ENCODE data around the gene GRAMD1B. TPM values are rescaled to one million over a fixed set of nuclear protein-coding genes. Genes with fewer than 3 reads are reported as not detected.

GRAMD1B gene
- total RNA-seq, 1 experiment from 2014 or later: 12.7 TPM

DNA sequence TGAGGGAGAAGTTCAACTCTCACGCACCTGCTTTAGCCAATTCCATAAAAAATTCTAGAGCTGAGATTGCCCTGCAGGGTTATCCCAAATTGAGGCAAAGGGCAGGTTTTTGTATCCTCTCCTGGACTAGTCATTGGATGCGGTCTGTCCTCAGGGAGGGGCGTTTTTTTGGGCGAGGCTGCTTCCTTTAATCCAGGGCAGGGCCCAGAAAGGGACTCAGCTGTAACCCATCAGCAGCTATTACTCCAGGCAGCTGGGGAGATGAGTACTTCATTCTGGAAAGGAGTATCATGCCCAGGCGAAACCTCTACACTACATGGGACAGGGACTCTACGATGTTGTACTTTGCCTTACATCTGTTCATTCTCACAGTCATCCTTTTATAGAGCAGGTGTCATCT lies 121.0 kb downstream of the GRAMD1B start:
- H3K27me3 ChIP-seq (ENCODE audit: insufficient read depth, low read length): no peaks in the 10 kb centered on the region; the same call in 1 of the 2 replicates
- POLR2A ChIA-PET: no interaction called here
- no peak overlapping the region for H3K9ac ChIP-seq (ENCODE audit: low read length)
- no peaks in the 10 kb centered on the region for H3K79me2 ChIP-seq (ENCODE audit: insufficient read depth, low read length)
- CTCF ChIA-PET: no interaction called here
- TF ChIP-seq POLR2AphosphoS5 (IDR thresholded peaks at IDR 0.05; ENCODE audit: low read depth, low read length) (no peak), CEBPB (IDR thresholded peaks at IDR 0.05; ENCODE audit: low read depth) (no peak), ZNF274 (IDR thresholded peaks at IDR 0.05; ENCODE audit: low read depth, low read length) (no peak), FOSL1 (IDR thresholded peaks at IDR 0.05; ENCODE audit: low read depth) (no peak), CBX3 (IDR thresholded peaks at IDR 0.05; ENCODE audit: low read depth) (no peak), JUND (IDR thresholded peaks at IDR 0.05) (no peak), SP1 (IDR thresholded peaks at IDR 0.05; ENCODE audit: low read depth) (no peak), EZH2phosphoT487 (IDR thresholded peaks at IDR 0.05; ENCODE audit: borderline replicate concordance) (no peak), RAD21 (IDR thresholded peaks at IDR 0.05; ENCODE audit: low read depth) (no peak), TCF7L2 (IDR thresholded peaks at IDR 0.05; ENCODE audit: borderline replicate concordance, extremely low read depth, insufficient read depth, insufficient read length) (no peak), ELF1 (IDR thresholded peaks at IDR 0.05; ENCODE audit: borderline replicate concordance, low read depth) (no peak), ZFX (IDR thresholded peaks at IDR 0.05) (no peak), CTCF (IDR thresholded peaks at IDR 0.05 in 2 of 3, conservative IDR thresholded peaks at IDR 0.05 in 1 of 3; ENCODE audit: borderline replicate concordance in 1 of 3, insufficient read depth in 1 of 3, low read depth in 2 of 3, low read length in 2 of 3) (no peak), EZH2 (IDR thresholded peaks at IDR 0.05) (no peak), SRF (IDR thresholded peaks at IDR 0.05; ENCODE audit: low read depth) (no peak)
- TF ChIP-seq, protein P1, sequence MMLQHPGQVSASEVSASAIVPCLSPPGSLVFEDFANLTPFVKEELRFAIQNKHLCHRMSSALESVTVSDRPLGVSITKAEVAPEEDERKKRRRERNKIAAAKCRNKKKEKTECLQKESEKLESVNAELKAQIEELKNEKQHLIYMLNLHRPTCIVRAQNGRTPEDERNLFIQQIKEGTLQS (IDR thresholded peaks at IDR 0.05): no peak
- TF ChIP-seq, protein P2, sequence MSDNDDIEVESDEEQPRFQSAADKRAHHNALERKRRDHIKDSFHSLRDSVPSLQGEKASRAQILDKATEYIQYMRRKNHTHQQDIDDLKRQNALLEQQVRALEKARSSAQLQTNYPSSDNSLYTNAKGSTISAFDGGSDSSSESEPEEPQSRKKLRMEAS (IDR thresholded peaks at IDR 0.05): no peak
- H3K4me3 ChIP-seq (replicated peaks in 1 of 2; ENCODE audit: low read depth in 1 of 2, low read length in 2 of 2): no peak overlapping the region
- no peak overlapping the region for H3K27ac ChIP-seq (ENCODE audit: low read depth, low read length)
- BruUV-seq (replicated peaks): no TSS peak
- H3K4me1 ChIP-seq (ENCODE audit: control insufficient read depth in 1 of 2, insufficient read depth in 2 of 2, low read length in 2 of 2): no peaks in the 10 kb centered on the region
- no peak overlapping the region for H2AFZ ChIP-seq (ENCODE audit: low read depth, low read length, poor library complexity, severe bottlenecking)
- RAD21 ChIA-PET (ENCODE audit: low non-redundant PET in 1 of 2, low total read pairs in 2 of 2, uncharacterized antibody in 2 of 2, unreplicated experiment in 2 of 2): no interaction called here
- intact Hi-C loops (cut with micrococcal nuclease): no loop called here
- DNase-seq (ENCODE audit: low read depth, low spot score): no peak
- no peaks in the 10 kb centered on the region for H4K20me1 ChIP-seq (ENCODE audit: insufficient read depth)
- no peaks in the 10 kb centered on the region for H3K9me2 ChIP-seq (ENCODE audit: insufficient read depth)
- no peaks in the 10 kb centered on the region for H3K9me3 ChIP-seq (ENCODE audit: control insufficient read depth in 1 of 2, insufficient read depth in 1 of 2, low read depth in 1 of 2, low read length in 2 of 2)
- H3K4me2 ChIP-seq (ENCODE audit: low read length): no peak overlapping the region
- no peak for ATAC-seq
- H3K36me3 ChIP-seq (ENCODE audit: control insufficient read depth in 1 of 2, insufficient read depth in 2 of 2, low read length in 2 of 2): no peaks in the 10 kb centered on the region
